Measurements from ENCODE around the gene PRRC2B. TPM values are rescaled to one million over a fixed set of nuclear protein-coding genes. Genes with fewer than 3 reads are reported as not detected.

The PRRC2B gene
- total and polyA plus RNA-seq, 12 donors = 26.4 to 153 (median 126) TPM

GRCh38 chr9:131396626-131397025 lies 2.7 kb downstream of the PRRC2B start:
- peak overlapping the region in 6 of 10 donors; percentile 58 to 78 (median 74) for H3K4me3 ChIP-seq
- intact Hi-C loops (cut with DNase I) = loop anchor here in 2 of 10 donors (10.0 kb wide), 1 partner anchor 78 kb away; no protein-coding TSS in a partner anchor
- 39 to 47% methylated on average over 3 of the region's 3 CpGs for WGBS, 2 donors

GRCh38 chr9:131397100-131397790 lies 3.4 kb downstream of the PRRC2B start:
- Histone ChIP-seq H3K36me3 (no peaks in the 10 kb centered on the region), H3K27me3 (no peaks in the 10 kb centered on the region), H3K4me3 (peak overlapping the region in 4 of 10 donors; percentile 58 to 76 (median 72)), H3K27ac (peak overlapping the region in 8 of 10 donors; percentile 44 to 99 (median 96)), H3K9me3 (no peaks in the 10 kb centered on the region), H3K4me1 (peaks cover 27 to 83% (median 76%) of the 10 kb centered on the region in 9 donors)
- intact Hi-C loops (cut with DNase I) = loop anchor here in 2 of 10 donors (10.0 kb wide), 1 partner anchor 78 kb away; no protein-coding TSS in a partner anchor
- 26 to 29% methylated on average over 8 of the region's 8 CpGs for WGBS, 2 donors
- no peak for DNase-seq
- no peak for ATAC-seq
- TF ChIP-seq, protein P1, sequence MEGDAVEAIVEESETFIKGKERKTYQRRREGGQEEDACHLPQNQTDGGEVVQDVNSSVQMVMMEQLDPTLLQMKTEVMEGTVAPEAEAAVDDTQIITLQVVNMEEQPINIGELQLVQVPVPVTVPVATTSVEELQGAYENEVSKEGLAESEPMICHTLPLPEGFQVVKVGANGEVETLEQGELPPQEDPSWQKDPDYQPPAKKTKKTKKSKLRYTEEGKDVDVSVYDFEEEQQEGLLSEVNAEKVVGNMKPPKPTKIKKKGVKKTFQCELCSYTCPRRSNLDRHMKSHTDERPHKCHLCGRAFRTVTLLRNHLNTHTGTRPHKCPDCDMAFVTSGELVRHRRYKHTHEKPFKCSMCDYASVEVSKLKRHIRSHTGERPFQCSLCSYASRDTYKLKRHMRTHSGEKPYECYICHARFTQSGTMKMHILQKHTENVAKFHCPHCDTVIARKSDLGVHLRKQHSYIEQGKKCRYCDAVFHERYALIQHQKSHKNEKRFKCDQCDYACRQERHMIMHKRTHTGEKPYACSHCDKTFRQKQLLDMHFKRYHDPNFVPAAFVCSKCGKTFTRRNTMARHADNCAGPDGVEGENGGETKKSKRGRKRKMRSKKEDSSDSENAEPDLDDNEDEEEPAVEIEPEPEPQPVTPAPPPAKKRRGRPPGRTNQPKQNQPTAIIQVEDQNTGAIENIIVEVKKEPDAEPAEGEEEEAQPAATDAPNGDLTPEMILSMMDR (IDR thresholded peaks at IDR 0.05) = no peak

More at GRCh38 chr9:131396626-131397025, 2.7 kb downstream of the PRRC2B start:
- Histone ChIP-seq H3K27me3 (no peaks in the 10 kb centered on the region), H3K9me3 (no peaks in the 10 kb centered on the region), H3K4me1 (peaks cover 27 to 76% (median 70%) of the 10 kb centered on the region in 9 donors), H3K36me3 (no peaks in the 10 kb centered on the region), H3K27ac (peak overlapping the region in 8 of 10 donors; percentile 58 to 99 (median 97))
- ATAC-seq (no peak), DNase-seq (no peak)
- TF ChIP-seq, protein P1 (IDR thresholded peaks at IDR 0.05) = no peak

DNA sequence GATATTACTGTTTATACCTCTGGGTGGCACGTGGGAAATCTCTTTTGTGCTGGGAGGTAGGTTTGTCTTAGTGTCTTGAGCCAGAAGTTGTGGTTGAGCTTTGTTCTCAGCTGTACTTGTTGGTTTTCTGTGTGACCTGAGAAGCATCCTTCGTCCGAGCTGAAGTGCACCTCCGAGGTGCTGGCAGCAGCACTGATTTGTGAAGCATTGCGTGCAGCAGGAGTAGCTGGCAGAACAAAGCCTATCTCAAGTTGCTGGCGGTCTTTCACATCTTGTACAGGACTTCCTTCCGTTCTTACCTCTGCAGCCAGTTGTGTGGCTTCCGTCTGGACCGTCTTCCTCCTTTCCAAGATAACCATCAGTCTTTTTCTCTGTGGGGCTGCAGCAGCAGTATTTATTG lies 4.3 kb downstream of the PRRC2B start:
- no peaks in the 10 kb centered on the region for H3K27me3 ChIP-seq
- H3K27ac ChIP-seq = peak overlapping the region in 8 of 10 donors; percentile 8 to 99 (median 64)
- WGBS, 2 donors = 11 to 14% methylated on average over 9 of the region's 9 CpGs
- intact Hi-C loops (cut with DNase I) = loop anchor here in 2 of 10 donors (10.0 kb wide), 1 partner anchor 77 kb away; no protein-coding TSS in a partner anchor
- TF ChIP-seq, protein P1 (IDR thresholded peaks at IDR 0.05) = no peak
- ATAC-seq = no peak
- H3K36me3 ChIP-seq = no peaks in the 10 kb centered on the region
- peak in 1 of 2 donors; percentile 19 for DNase-seq
- H3K4me1 ChIP-seq = peaks cover 35 to 88% (median 85%) of the 10 kb centered on the region in 9 donors
- peak overlapping the region in 2 of 10 donors; percentile 1 to 3 for H3K4me3 ChIP-seq
- no peaks in the 10 kb centered on the region for H3K9me3 ChIP-seq

DNA sequence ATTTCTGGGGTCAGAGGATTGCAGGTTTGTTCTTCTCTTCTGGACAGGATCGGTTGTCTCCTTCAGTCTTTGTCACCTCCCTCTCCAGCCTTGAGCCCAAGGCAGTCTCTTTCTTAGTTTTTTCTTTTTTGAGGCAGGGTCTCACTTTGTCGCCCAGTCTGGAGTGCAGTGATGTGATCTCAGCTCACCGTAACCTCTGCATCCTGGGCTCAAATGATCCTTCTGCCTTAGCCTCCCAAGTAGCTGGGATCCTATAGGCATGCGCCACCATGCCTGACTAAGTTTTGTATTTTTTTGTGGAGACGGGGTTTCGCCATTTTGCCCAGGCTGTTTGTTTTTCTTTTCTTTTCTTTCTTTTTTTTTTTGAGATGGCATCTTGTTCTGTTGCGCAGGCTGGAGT lies 6.1 kb downstream of the PRRC2B start:
- TF ChIP-seq, protein P1 (IDR thresholded peaks at IDR 0.05) = no peak
- H3K4me1 ChIP-seq = peaks cover 49 to 100% (median 98%) of the 10 kb centered on the region in 9 donors
- no peaks in the 10 kb centered on the region for H3K9me3 ChIP-seq
- 80 to 83% methylated on average over 7 of the region's 7 CpGs for WGBS, 2 donors
- DNase-seq (no peak), ATAC-seq (no peak)
- intact Hi-C loops (cut with DNase I) = loop anchor here in 3 of 10 donors (5.0 to 10.0 kb wide), 2 partner anchors 37 to 75 kb away; no protein-coding TSS in a partner anchor
- no peaks in the 10 kb centered on the region for H3K27me3 ChIP-seq
- no peak overlapping the region for H3K4me3 ChIP-seq
- H3K27ac ChIP-seq = peak overlapping the region in 2 of 10 donors; percentile 31 to 46
- H3K36me3 ChIP-seq = no peaks in the 10 kb centered on the region
